IPS-18c (cell line): ENCODE results near the gene FBXO17.
"Not testable (repeated sequence)": the region's sequence is repeated elsewhere in the genome, so short reads cannot be mapped to it uniquely, and the experiment has no call there.

Source experiments
- H3K4me3 ChIP-seq: 2 replicates; pipeline ENCODE4 v1.7.0; 2013; ENCODE audit warnings: low read depth, mild to moderate bottlenecking, low read length, moderate library complexity; ENCODE audit not compliant: insufficient read depth
- H3K9me3 ChIP-seq: one replicate; pipeline ENCODE4 v1.6.1; 2013; ENCODE audit warnings: mild to moderate bottlenecking, low read length, moderate library complexity; ENCODE audit not compliant: control insufficient read depth, insufficient read depth

Gene FBXO17

GRCh38 chr19:38989066-38989605 lies 13.6 kb upstream of the FBXO17 start:
- Histone ChIP-seq H3K9me3 (no peaks in the 10 kb centered on the region), H3K4me3 (no peak overlapping the region)

GRCh38 chr19:38988627-38989026 lies 13.1 kb upstream of the FBXO17 start:
- H3K4me3 ChIP-seq, H3K9me3 ChIP-seq: not testable (repeated sequence)

DNA sequence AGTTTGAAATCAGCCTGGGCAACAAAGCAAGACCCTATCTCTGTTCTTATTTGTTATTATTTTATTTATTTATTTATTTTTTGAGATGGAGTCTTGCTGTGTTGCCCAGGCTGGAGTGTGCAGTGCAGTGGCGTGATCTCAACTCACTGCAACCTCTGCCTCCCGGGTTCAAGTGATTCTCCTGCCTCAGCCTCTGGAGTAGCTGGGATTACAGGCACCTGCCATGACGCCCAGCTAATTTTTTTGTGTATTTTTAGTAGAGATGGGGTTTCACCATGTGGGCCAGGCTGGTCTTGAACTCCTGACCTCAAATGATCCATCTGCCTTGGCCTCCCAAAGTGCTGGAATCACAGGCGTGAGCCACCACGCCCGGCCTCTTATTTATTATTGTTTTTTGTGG lies 12.2 kb upstream of the FBXO17 start:
- H3K4me3 ChIP-seq = not testable (repeated sequence)

DNA sequence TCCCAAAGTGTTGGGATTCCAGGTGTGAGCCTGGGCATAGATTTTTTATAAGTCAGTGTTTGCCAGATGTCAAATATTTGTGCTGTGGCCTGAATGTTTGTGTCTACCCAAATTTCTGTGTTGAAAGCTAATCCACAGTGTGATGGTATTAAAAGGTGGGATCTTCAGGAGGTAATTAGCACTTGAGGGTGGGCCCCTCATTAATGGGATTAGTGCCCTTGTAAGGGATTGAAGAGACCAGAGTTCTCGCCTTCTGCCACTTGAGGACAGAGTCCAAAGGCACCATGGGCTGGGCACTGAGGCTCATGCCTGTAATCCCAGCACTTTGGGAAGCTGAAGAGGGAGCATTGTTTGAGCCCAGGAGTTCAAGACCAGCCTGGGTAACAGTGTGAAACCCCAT lies 9.7 kb upstream of the FBXO17 start:
- Histone ChIP-seq H3K9me3 (peaks cover 7% of the 10 kb centered on the region), H3K4me3 (no peak overlapping the region)

More for the DNA sequence above, 12.2 kb upstream of the FBXO17 start:
- not testable (repeated sequence) for H3K9me3 ChIP-seq

DNA sequence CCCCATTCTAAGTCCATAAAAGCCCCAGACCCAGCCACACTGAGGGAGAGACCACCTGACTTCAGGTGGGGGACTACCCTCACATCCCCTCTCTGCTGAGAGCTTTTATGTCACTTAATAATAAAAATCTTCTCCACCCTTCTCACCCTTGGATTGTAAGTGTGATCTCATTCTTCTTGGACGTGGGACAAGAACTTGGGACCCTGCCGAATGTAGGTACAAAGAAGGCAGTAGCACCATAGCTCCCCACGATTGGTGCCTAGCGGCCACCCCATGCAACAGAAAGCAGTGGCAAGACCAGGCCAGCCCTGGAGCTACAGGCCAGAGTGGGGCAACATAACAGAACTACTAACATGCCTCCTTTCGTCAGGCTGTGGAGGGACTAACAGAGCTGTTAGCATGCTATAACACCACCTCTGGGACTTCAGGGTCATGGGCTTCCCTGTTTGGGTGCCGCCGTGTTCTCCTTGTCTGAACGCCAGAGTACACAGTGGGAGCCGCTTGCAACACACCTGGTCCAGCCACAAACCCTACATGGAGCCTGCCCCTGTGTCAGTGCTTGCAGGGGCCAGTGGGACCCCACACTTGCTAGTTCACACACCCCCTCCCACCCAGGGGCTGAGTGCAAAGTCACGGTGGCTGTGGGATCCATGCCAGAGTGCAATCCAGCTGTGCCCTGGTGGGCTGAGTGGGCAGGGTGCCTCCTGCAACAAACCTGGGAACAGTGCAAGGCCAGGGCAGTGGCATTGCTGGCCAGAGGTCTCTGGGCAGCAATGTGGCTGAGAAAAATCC lies 5.2 kb upstream of the FBXO17 start:
- Histone ChIP-seq H3K9me3 (peaks cover 7% of the 10 kb centered on the region), H3K4me3 (no peak overlapping the region)

- H3K4me3 ChIP-seq = no peak overlapping the region
These were observed 4.3 kb upstream of the FBXO17 start for GRCh38 chr19:38979812-38980211.

GRCh38 chr19:38978326-38978689 lies 2.8 kb upstream of the FBXO17 start:
- H3K9me3 ChIP-seq = peaks cover 7% of the 10 kb centered on the region
- no peak overlapping the region for H3K4me3 ChIP-seq

More at GRCh38 chr19:38979812-38980211, 4.3 kb upstream of the FBXO17 start:
- peaks cover 7% of the 10 kb centered on the region for H3K9me3 ChIP-seq

DNA sequence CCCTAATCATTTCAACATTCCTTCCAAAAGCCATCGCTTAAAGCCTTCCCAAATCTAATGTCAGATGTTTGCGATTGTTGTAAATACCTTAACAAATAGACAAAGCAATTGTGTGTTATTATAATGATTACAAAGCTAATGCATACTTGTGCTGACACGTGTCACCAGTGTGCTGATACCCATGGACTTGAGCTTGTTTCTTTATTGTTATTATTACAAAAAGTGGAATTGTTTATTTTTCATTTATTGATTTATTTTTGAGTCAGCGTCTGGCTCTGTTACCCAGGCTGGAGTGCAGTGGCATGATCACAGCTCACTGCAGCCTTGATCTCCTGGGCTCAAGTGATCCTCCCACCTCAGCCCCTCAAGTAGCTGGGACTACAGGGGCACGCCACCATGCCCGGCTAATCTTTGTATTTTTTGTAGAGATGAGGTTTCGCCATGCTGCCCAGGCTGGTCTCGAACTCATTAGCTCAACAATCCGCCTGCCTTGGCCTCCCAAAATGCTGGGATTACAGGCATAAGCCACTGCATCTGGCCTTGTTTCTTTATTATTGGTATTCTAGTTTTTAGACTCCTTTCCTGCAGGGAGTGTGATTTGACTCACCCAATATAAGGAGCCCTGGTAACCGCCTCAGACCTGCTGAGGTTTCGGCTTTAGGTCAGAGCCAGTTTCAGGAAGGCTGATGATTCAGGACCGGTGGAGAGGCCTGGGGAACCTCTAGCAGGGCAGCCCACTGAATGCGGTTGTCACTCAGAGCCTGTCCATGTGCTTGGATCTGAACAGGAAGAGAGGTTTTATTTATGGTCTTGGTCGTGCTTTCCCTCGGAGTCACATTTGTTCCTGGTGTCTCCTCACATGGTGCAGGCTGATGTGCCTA lies 2.1 kb upstream of the FBXO17 start:
- Histone ChIP-seq H3K4me3 (no peak overlapping the region), H3K9me3 (peaks cover 7% of the 10 kb centered on the region)

GRCh38 chr19:38975861-38976271 lies 324 bp upstream of the FBXO17 start:
- Histone ChIP-seq H3K9me3 (peaks cover 4% of the 10 kb centered on the region), H3K4me3 (peak overlapping the region; percentile 87)

GRCh38 chr19:38974624-38975213 lies 823 bp downstream of the FBXO17 start:
- Histone ChIP-seq H3K4me3 (peak overlapping the region; percentile 87), H3K9me3 (no peaks in the 10 kb centered on the region)

DNA sequence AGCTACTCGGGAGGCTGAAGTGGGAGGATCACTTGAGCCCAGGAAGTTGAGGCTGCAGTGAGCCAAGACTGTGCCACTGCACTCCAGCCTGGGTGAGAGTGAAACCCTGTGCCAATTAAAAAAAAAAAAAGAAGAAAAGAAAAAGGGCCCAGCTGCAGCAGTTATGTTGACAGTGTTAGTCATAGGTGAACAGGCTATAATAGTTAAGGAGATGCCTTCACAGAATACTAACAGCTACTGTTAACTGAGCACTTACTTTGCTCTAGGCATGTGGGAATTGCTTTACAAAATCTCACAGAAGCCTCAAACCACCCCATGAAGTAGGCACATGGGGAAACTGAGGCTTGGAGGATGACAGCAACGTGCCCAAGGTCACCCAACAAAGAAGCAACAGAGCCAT lies 3.9 kb downstream of the FBXO17 start:
- Histone ChIP-seq H3K9me3 (no peaks in the 10 kb centered on the region), H3K4me3 (no peak overlapping the region)

DNA sequence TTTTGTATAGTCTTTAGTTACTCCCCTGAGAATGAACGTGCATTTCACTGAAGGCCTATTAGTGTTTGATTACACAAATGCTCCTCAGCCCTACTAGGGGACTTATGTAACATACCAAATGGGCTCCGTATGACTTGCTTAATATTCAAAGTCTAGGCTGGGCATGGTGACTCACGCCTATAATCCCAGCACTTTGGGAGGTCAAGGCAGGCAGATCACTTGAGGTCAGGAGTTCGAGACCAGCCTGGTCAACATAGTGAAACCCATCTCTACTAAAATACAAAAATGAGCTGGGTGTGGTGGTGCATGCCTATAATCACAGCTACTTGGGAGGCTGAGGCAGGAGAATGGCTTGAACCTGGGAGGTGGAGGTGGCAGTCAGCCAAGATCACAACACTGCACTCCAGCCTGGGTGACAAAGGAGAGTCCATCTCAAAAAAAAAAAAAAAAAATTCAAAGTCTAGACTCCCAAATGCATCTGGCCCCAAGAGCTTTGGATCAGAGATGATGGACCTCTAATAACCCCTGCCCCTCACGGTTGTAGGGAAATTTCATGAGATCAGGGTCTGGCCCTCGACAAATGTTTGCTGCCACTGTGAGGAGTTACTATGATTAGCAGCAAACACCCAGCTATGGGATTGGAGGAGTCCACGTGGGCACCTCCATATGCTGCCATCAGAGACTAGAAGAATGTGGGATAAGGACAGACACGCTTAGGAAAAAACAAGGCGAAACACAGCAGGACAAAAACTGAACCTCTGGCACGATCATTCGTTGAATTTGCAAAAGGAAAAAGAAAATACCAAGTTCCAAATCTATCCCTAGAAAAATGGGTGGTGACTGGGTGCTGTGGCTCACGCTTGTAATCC lies 4.6 kb downstream of the FBXO17 start:
- Histone ChIP-seq H3K9me3 (no peaks in the 10 kb centered on the region), H3K4me3 (no peak overlapping the region)

GRCh38 chr19:38966149-38966548 lies 9.4 kb downstream of the FBXO17 start:
- not testable (repeated sequence) for H3K4me3 ChIP-seq

DNA sequence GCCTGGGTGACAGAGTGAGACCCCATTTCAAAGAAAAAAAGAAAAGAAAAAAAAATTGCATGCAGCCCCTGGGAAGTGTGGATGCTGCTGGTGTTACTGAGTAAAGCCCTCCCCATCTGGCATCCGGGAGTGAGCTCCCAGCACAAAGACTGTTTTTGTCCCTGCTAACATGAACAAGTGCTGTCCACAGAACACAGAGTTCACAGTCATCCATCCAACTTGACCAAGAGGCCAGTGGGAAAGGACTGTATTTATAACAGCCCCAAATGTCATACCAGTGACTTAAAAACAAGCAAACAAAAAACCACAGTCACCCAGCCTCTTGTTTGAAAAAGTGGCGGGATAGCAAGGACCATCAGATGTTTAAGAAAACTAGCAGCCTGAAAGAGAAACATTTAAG lies 10.8 kb downstream of the FBXO17 start:
- Histone ChIP-seq H3K9me3 (no peaks in the 10 kb centered on the region), H3K4me3 (no peak overlapping the region)

More at GRCh38 chr19:38966149-38966548, 9.4 kb downstream of the FBXO17 start:
- H3K9me3 ChIP-seq = not testable (repeated sequence)

- Histone ChIP-seq H3K9me3 (peaks cover 5% of the 10 kb centered on the region), H3K4me3 (no peak overlapping the region)
These were observed 15.9 kb downstream of the FBXO17 start for GRCh38 chr19:38959618-38960017.

GRCh38 chr19:38958301-38958700 lies 17.2 kb downstream of the FBXO17 start:
- H3K9me3 ChIP-seq = peaks cover 5% of the 10 kb centered on the region
- H3K4me3 ChIP-seq = no peak overlapping the region

DNA sequence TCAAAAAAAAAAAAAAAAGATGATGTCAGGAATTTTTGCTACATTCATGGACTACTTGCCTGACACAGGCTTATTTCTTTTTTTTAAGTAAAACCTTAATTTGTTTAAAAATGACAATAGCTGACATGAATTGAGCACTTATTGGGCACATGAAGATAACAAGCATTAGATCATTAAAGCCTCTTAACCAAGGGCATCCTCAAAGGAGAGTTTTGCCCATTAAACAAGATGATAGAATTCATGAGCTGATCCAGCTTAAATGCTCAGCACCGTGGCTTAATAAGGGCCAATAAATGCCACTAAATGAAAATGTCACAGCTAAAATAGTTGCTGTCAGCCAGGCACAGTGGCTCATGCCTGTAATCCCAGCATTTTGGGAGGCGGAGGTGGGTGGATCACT lies 19.3 kb downstream of the FBXO17 start:
- Histone ChIP-seq H3K4me3 (no peak overlapping the region), H3K9me3 (peaks cover 5% of the 10 kb centered on the region)
